HEK293T (cell line): ENCODE results near the gene RAD51B.

Source experiments
- CTBP1 ChIP-seq: fragments of 450-650 bp; IDR thresholded peaks from 2 replicates; pipeline ENCODE4 v1.6.1; 2016; ENCODE audit warnings: borderline replicate concordance
- FOXM1 ChIP-seq: fragments of 450-650 bp; IDR thresholded peaks from 2 replicates; pipeline ENCODE4 v1.6.1; 2017; ENCODE audit warnings: mild to moderate bottlenecking, borderline replicate concordance
- NFRKB ChIP-seq: fragments of 450-650 bp; IDR thresholded peaks from 2 replicates; pipeline ENCODE4 v1.6.1; 2016; ENCODE audit warnings: mild to moderate bottlenecking, moderate library complexity
- SP1 ChIP-seq: fragments of 450-650 bp; IDR thresholded peaks from 2 replicates; pipeline ENCODE4 v1.6.1; 2017
- SUZ12 ChIP-seq: fragments of 450-650 bp; IDR thresholded peaks from 2 replicates; pipeline ENCODE4 v1.6.1; 2016; ENCODE audit warnings: mild to moderate bottlenecking
- ZNF384 ChIP-seq: fragments of 450-650 bp; IDR thresholded peaks from 2 replicates; pipeline ENCODE4 v1.6.1; 2016

DNA sequence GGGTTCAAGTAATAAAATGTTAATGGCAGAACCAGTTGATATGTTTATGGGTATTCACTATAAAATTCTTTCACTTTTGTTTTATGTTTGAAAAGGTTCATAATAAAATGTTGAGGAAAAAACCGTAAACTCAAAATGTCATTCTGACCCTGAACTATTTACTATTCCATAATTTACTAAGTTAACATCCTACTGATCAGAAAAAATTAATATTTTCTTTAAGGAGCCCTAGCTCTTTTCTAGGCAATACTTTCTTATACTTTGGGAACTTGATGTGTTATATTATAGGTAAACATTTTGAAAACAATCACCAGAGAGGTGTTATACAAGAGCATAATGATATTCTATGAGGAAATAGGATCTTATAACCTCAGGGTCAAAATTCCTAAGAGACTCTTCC lies 638.7 kb downstream of the RAD51B start:
- TF ChIP-seq SP1 (no peak), NFRKB (no peak), FOXM1 (no peak), CTBP1 (no peak), ZNF384 (no peak), SUZ12 (no peak)
